NCI-H510A treated with DMSO at 0.1 percent for 48 hours (cell line): Measurements from ENCODE around the gene SPDYC.
"Not testable (repeated sequence)": the region's sequence is repeated elsewhere in the genome, so short reads cannot be mapped to it uniquely, and the experiment has no call there.

Experiments
- DNase-seq: peaks from one replicate; lab custom pipeline; 2025; lab: John Stamatoyannopoulos, UW

SPDYC gene

DNA sequence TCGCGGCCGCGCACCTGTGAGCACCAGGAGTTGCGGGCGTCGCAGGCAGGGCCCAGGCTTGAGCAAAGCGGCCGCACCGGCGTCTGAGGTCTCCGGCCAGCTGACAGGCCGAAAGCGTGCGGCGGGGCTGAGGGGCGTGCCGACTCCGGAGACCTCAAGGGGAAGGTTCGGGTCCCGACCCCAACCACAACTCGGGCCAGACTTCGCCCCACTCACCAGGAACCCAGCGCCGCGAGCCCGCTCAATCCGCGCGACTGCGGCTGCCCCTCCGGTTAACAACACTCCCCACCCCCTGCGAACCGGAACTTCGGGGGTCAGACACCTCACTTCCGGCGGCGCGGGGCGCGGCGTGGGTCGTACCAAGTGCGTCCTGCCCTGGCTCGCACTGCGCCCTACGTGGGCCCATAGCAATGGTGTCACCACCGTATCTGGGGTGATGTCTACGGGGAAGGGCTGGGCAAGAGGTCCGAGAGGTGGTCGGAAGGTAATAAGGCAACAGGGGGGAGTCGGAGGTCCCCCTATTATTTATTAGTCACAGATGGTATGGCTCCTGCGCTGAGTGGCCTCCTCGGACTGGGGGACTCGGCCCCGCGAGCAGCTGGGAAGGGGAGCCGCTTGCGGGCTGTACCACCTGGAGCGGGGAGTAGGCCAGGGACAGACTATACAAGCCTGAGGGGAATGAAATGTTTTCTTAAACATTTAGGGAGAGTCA lies 35.6 kb upstream of the SPDYC start, which contains the start of gene SYVN1:
SYVN1 (minus strand) TSS at position 280 of the 712 bp plus-strand sequence. CDS start 918 bp downstream, outside the sequence.
- peak; percentile 94 for DNase-seq

DNA sequence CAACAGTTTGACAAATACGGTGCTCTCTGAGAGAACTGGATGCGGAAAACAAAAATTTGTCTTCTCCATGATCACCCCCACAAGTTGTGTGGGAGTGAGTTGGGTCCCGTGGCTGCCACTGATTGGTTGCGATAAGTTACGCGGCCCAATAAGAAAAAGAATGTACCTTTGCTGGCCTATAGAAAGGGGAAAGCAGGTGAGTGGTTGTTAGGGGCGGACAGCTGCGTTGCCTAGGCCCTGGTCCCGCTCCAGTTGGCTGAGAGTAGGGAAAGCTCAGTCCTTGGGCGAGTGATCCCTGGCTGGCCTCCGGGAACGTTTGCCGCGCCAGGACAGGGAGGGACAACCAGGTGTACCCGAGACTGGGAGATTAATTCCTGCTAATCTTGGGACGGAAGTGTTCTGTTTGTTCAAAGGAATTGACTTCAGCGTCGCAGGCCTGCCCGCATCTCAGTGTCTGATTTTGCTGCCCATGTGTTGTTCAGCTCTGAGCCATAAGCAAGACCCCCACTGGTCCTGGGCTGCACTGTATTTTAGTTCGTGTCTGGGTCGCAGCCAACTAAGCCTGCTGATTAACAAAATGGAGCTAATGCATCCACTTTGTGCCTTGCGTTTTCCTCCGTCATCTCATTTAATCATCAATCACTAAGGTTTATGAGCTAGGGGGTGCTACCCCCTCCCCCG lies 34.9 kb upstream of the SPDYC start:
- peak; percentile 99 for DNase-seq

DNA sequence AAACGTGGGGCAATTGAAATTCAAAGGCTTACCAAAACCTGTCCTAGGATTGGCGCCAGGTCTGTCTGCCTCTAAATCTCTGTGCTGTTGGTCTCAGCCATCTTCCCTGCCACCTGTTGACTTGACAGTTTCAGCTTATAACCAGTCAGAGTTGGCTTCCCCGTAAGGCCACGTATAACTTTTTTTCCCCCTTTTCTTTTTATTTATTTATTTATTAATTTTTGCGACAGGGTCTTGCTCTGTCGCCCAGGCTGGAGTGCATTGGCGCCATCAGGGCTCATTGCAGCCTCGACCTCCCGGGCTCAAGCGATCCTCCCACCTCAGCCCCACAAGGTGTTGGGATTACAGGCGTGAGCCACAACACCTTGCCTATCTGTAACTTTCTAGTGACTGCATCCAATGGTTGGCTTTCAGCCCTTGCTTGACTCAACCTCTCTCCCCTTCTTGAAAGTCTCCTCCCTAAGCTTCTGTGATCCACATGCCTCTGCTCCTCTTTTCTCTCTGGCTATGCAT lies 34.3 kb upstream of the SPDYC start:
- DNase-seq = no peak

DNA sequence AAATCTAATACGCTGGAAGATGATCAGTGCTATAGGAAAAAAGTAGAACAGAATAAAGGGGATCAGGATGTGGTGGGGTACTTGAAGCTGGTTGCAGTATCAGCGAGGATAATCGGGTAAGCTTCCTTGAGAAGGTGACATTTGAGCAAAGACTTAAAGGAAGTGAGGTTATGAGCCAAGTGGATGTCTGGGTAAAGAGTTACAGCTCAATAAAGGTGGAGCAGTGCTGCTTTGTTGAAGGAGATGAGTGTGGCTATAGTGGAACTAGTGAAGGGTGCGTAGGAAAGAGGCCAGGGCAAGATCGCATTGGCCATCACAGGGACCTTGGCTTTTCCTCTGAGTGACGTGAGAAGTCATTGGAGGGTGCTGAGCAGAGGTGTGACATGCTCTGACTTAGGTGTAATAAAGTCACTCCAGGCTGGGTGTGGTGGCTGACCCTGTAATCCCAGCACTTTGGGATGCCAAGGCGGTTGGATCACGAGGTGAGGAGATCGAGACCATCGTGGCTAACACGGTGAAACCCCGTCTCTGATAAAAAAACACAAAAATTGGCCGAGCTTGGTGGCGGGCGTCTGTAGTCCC lies 33.4 kb upstream of the SPDYC start:
- no peak for DNase-seq

DNA sequence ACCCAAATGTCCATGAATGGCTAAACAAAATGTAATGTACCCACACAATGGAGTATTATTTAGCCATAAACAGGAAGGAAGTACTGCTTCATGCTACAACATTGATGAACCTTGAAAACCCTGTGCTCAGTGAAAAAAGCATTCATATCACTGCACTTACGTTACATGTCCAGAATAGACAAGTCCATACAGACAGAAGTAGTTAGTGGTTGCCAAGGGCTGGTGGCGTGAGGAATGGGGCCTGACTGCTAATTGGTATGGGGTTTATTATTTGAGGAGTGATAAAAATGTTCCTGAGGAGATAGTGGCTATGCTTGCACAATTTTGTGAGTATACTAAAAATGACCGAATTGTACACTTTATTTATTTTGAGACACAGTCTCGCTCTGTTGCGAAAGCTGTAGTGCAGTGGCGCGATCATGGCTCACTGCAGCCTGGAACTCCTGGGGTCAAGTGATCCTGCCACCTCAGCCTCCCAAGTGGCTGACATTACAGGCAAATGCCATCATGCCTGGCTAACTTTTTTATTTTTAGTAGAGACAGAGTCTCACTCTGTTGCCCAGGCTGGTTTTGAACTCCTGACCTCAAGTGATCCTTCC lies 28.0 kb upstream of the SPDYC start:
- no peak for DNase-seq

DNA sequence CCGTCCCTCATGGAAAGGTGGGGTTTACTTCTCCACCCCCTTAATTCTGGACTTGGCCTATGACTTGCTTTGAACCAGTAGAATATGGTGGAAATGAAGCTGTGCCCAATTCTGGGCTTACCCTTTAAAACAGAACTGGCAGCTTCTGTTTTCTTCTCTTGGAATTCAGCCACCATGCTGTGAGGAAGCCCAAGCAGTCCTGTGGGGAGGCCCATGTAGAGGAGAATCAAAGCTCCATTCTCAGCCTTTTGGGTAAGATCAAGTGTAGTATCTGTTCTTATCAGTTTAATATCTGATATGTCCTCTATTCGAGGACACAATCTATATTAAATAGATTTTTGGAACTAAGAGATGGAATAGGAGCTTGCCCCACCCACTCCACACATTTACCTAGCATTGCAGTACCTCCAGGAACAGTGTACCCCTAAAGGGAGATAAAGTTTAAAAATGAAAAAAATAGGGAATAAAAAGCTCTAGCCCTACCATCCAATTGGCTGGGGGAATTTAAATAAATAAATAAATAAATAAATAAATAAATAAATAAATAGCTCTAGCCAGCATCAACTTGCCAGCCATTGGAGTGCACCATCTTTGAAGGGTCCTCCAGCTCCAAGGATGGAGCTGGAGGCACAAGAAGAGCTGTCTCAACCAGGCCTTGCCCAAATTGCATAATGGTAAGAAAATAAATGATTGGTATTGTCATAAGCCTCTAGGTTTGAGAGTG lies 22.5 kb upstream of the SPDYC start:
- no peak for DNase-seq

DNA sequence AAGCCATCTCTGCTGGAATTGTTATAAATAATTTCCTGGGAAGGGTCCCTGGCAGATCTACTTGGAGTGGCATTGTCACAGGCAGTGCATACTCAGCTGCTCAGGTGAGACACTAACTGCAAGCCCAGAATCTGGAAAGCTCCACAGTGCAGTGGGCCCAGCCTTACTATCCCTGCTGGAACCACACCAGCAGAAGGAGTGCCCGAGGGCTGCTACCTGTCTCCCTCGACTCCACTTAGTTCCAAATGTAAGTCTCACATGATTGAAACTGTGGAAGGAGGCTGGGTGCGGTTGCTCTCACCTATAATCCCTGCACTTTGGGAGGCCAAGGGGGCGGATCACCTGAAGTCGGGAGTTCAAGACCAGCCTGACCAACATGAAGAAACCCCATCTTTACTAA lies 21.4 kb upstream of the SPDYC start:
- no peak for DNase-seq

DNA sequence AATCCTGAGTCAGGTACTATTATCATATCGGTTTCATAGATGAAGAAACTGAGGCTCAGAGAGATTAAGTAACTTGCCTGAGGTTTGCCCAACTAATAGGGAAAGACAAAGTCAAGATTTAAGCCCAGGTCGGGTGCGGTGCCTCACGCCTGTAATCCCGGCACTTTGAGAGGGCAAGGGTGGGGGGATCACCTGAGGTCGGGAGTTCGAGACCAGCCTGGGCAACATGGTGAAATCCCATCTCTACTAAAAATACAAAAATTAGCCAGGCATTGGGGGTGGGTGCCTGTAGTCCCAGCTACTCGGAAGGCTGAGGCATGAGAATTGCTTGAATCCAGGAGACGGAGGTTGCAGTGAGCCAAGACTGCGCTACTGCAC lies 19.9 kb upstream of the SPDYC start:
- not testable (repeated sequence) for DNase-seq

DNA sequence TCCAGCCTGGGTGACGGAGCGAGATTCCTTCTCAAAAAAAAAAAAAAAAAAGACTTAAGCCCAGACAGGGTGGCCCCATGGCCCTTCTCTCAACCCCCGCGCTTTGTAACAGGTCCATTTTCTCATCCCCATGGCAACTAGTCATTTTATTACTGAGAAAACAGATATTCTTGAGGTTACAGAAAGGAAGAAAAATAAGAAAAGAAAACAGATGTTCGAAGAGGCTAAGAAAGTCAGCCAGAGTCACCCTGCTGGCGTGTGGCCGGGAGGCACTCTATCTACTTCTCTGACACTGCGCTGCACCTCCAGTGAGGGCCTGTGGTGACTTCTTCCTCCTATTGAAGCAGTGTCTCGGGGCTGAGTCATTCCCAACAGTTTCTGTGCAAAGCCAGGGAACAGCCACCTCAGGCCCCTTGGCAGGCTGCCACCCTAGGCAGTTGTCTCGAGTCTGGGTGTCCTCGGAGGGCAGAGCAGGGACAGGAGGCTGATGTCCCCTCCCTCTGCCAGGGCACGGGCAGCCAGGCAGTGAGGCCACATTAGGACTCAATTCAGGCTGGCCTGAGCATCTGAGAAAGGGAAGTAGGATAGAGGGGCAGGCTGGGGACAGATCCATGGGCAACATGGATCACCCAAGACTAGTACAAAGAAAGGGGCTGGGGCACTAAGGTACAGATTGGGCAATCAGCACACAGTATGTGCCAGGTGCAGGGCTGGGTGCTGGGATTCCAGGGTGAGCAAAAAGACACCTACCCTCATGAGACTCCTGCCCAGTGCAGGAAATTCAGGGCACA lies 19.3 kb upstream of the SPDYC start:
- peak; percentile 76 for DNase-seq

DNA sequence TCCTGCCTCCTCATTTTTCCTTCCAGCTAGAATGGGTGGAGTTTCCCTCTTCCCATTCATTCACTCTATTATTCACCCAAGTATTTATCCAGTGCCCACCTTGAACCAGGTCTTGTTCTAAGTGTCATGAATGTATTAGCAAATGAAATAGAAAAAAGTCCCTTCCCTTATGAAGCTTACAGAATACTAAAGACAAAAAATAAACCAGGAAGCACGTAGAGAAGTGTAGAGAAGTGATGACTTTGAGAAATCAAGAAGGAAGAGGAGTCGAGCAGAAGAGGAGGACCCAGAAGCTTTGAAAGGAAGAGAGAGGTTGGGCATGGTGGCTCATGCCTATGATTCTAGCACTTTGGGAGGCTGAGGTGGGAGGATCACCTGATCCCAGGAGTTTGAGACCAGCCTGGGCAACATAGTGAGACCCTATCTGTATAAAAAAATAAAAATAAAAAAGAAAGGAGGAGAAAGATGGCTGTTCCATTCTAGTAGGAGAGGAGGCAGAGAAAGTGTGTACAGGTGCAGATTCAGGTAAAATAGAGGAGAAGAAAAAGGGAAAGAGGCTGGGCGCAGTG lies 18.6 kb upstream of the SPDYC start:
- no peak for DNase-seq

DNA sequence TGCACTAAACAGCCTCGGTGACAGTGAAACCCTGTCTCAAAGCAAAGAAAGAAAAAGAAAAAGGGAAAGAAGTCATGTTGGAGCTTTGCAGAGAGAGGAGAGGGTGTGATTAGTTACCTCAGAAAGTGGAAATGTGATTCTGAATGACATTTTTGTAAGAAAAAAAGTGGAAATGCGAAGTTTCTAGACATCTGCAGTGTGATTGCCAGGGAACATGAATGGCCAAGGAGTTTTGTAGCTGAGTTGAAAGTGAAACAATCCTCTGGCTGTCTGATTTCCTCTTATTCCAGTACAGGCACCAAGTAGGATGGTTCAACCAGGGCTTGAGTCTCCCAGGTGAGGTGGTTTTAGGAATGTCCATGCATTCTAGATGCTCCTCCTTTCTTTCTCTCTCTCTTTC lies 17.9 kb upstream of the SPDYC start:
- DNase-seq = no peak

DNA sequence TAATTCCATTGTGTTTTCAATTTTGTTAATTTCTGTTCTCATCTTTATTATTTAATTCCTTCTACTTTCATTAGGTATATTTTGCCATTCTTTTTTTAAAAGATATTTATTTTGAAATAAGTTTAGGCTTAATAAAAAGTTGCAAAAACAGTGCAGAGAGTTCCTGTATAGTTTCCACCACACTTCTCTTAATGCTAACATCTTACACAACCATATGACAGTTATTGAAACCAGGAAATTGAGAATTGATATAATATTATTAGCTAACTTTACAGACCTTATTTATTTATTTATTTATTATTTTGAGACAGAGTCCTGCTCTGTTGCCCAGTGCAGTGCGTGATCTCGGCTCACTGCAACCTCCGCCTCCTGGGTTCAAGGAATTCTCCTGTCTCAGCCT lies 13.8 kb upstream of the SPDYC start:
- DNase-seq = no peak

DNA sequence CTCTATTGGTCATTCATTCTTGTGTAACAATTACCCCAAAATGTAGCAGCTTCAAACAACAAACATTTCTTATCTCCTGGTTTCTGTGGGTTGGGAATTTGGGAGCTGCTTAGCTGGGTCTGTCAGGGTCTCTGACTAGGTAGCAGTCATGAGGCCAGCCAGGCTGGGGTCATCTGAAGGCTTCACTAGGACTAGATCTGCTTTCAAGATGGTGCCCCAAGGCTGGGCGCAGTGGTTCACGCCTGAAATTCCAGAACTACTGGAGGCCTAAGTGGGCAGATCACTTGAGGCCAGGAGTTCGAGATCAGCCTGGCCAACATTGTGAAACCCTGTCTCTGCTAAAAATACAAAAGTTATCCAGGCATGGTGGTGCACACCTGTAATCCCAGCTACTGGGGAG lies 13.1 kb upstream of the SPDYC start:
- no peak for DNase-seq

DNA sequence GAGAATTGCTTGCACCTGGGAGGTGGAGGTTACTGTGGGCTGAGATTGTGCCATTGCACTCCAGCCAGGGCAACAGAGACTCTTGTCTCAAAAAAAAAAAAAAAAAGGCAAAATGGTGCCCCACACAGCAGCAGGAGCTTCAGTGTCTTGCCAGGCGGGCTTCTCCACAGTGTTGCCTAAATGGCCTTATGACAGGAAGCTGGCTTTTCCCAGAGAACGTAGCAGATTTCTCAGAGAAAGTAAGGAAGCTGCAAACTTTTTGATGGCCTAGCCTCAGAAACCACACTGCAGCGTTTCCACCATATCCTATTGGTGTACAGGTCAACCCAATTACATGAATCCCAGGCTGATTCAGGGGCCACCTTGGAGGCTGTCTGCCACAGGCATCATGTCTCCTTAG lies 12.7 kb upstream of the SPDYC start:
- no peak for DNase-seq

DNA sequence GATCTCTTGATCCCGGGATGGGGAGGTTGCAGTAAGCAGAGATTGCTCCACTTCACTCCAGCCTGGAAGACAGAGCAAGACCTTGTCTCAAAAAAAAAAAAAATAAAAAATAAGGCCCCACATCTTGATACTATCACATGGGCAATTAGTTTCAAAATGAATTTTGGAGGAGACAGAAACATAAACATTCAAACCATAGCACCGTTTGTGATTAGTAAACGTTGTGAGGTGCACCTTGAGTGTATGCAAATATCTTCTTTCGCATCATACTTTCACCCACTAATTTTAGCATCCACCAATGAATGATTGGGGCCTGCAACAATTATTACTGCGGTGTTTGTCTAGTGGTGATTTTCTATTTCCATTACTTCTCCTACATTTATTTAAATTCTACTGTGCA lies 11.0 kb upstream of the SPDYC start:
- no peak for DNase-seq

DNA sequence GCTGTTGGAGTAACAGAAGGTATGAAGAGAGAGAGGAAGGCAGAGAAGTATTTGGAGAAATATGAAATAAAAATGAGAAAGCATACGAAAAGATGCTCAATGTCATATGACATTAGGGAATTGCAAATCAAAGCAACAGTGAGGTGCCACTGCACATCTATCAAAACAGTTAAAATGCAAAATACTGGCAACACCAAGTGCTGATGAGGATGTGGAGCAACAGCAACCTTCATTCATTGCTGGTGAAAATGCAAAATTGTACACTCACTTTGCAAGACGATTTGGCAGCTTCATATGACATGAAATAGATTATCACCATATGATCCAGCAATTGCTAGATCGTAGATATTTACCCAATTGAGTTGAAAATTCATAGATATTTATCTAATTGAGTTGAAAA lies 9.4 kb upstream of the SPDYC start:
- DNase-seq = no peak

DNA sequence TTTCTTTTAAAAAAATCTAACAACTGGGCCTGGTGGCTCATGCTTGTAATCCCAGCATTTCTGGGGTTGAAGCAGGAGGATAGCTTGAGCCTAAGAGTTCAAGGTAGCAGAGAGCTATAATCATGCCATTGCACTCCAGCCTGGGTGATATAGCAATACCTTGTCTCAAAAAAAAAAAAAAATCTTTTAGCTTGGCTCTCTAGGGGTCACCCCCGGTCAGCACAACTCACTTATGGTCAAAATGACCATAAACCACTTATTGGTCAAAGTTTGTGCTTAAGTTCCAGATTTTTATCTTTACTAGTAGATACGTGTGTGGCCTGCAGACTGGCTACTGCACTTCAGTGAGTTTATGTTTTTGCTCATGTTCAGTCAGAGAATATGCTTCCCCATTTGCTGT lies 6.3 kb upstream of the SPDYC start:
- no peak for DNase-seq

DNA sequence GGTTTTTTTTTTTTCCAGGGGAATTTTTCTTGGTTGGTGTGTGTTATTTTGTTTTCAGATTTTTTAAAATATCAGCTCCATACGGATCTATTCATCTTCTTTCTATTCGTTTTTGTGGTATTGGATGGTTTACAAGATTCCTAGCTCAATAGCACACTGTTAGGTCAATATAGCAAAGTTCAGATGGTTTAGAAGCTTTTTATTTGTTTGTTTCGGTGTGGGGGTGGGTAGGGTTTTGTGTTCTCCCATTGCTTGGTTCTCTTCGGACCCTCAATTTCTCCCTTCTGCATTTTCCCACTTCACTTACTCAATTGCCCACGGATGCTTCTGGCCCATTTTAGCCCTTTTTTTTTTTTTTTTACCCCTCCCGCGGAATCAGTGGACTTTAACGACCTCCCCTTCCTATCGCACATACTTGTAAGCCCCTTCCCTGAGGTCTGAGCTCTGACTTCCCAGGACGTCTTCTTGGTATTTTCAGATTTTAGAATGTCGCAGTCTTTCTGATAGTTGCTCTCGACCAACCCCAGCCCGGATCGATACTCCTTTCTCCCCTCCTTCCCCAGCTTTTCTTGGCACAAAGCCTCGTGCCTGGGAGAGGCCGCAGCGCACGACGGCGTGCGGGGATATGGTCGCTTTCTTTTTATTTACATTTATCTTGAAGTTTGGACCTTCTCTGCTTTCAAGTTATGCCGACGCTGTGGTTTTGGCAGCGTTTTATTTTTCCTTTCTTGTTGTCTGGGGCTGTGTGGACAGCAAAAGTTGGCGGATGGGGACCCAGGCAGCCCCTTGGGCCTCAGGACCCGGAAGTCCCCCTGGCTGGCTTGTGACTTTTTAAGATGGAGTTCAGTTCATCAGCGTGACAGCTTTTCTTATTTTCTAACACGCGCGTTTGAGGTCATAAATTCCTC lies 4.4 kb upstream of the SPDYC start:
- no peak for DNase-seq

DNA sequence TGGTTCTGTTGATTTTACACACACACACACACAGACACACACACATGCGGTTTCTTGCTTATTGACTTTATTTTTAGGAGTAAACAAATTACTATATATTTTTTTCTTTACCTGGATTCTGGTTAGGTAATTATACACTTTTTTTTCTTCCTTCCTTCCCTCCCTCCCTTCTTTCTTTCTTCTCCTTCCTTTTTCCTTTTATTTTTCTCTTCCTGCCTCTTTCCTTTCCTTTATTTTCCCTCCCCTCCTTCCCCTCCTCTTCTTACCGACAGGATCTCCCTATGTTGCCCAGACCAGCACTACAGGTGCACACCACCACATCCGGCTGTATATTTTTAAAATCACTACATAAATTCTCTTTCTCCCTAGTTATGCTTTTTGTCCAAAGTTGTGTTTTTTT lies 3.1 kb upstream of the SPDYC start:
- DNase-seq = no peak

DNA sequence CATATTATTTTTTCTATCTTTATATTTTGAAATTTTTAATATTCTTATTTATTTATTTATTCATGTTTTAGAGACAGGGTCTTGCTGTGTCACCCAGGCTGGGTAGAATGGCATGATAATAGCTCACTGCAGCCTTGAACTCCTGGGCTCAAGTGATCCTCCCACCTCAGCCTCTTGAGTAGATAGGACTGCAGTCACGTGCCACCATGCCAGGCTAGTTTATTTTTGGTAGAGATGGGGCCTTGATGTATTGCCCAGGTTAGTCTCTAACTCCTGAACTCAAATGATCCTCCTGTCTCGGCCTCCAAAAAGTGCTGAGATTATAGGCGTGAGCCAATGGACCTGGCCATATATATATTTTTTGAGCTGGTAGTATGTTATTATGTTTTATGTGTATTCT lies 2.4 kb upstream of the SPDYC start:
- DNase-seq = no peak
